VCaP (cell line): Measurements from ENCODE around the gene MED1.
"Not testable (repeated sequence)": the region's sequence is repeated elsewhere in the genome, so short reads cannot be mapped to it uniquely, and the experiment has no call there.

Source experiments
- H3K27ac ChIP-seq: fragments of 450-650 bp; 2 replicates; pipeline ENCODE4 v1.5.1; 2017
- CTCF ChIP-seq: fragments of 450-650 bp; conservative IDR thresholded peaks from 2 replicates; pipeline ENCODE4 v1.5.1; 2017; ENCODE audit warnings: mild to moderate bottlenecking, moderate library complexity

The MED1 gene

GRCh38 chr17:39447561-39447960, 3.5 kb downstream of the MED1 start:
- no peak for TF ChIP-seq CTCF
- H3K27ac ChIP-seq: no peak overlapping the region

- no peak overlapping the region for H3K27ac ChIP-seq
- no peak for TF ChIP-seq CTCF
These were observed 7.7 kb downstream of the MED1 start for GRCh38 chr17:39443326-39443725.

- H3K27ac ChIP-seq: not testable (repeated sequence)
These were observed 11.2 kb downstream of the MED1 start for GRCh38 chr17:39439868-39440267.

GRCh38 chr17:39429600-39429999, 21.5 kb downstream of the MED1 start:
- H3K27ac ChIP-seq: no peak overlapping the region
- no peak for TF ChIP-seq CTCF

DNA sequence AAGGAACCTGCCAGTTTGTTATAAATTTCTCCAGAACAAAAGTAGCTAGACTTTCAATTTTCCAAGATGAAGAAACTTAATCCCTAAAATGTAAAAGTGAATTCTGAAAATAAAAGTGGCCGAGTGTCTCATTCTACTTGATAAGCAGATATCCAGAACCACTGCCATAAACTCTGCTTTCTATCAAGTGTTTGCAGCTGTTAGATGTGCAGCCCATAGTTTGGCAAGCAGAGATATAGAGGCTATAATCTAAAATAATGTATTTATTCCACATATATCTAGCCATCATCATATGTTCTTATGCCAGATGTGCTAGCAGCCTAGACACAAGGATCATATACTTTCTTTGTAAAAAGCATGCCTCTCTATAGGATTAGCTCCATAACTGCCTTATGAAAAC, 34.9 kb downstream of the MED1 start:
- no peak overlapping the region for H3K27ac ChIP-seq
- TF ChIP-seq CTCF: no peak

DNA sequence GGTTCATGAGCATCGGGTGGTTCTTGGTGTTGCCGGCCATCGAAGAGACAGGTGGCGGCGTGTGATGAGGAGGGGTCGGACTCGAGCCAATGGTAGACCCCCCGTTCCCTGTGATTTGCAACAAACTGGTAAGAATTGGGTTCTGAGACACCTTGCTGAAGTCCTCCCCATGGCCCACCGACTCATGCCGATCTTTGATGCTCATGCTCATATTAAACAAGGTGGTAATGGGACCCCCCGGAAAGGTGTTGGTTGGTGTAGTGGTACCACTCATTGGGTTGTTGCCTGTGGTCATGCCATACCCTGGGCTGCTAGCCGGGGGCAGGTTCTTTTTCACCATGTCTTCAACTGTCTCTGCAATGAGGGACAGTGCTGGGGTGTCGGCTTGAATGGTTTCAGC, 40.8 kb downstream of the MED1 start:
- no peak for TF ChIP-seq CTCF
- H3K27ac ChIP-seq: no peak overlapping the region

DNA sequence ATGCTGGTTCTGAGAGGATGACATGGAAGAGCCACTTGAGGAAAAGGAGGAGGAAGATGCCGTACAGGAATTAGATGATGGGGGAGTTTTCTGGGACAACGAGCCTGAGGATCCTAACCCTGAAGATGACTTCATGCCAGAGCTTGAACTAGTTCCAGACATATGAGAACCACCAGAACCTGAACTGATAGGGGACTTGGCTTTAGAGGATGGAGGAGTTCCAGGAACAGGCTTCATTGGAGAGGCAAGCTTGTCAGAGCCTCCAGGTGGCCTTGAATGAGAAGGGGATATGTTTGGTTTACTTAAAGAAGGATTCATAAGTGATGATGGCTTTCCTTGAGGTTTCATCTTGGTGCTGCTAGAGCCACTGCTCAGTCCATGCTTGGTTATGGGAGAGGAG, 42.7 kb downstream of the MED1 start:
- H3K27ac ChIP-seq: no peak overlapping the region
- TF ChIP-seq CTCF: no peak

DNA sequence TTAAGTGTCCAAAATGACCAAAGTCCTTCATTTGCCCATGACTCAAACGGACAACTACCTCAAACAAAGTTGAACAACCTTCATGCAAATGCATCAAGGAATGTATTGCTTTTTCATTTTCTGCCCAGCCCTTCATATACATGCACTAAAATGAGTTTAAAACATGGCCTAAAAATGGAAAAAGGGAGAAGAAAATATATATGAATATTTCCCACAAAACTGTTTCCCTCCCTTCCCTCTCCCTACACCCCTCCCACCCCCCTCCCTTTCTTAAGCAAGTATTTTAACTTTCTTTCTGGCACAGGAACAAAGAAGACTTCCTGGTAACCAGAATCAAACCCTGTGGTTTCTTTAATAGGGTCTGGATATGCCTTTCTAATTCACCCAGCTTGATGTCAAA, 44.1 kb downstream of the MED1 start:
- no peak overlapping the region for H3K27ac ChIP-seq
- TF ChIP-seq CTCF: no peak
